HG02852 (cell line): ENCODE results near the gene PPP1CA.
A peak's percentile ranks its signal among the peaks of the same experiment; 100 is the strongest.

Experiments
- ATAC-seq: cut with Tn5 transposase; IDR thresholded peaks from one replicate; pipeline ENCODE4 v1.9.1; 2021; ENCODE audit warnings: mild to moderate bottlenecking, moderate library complexity; ENCODE audit not compliant: unreplicated experiment

PPP1CA gene

DNA sequence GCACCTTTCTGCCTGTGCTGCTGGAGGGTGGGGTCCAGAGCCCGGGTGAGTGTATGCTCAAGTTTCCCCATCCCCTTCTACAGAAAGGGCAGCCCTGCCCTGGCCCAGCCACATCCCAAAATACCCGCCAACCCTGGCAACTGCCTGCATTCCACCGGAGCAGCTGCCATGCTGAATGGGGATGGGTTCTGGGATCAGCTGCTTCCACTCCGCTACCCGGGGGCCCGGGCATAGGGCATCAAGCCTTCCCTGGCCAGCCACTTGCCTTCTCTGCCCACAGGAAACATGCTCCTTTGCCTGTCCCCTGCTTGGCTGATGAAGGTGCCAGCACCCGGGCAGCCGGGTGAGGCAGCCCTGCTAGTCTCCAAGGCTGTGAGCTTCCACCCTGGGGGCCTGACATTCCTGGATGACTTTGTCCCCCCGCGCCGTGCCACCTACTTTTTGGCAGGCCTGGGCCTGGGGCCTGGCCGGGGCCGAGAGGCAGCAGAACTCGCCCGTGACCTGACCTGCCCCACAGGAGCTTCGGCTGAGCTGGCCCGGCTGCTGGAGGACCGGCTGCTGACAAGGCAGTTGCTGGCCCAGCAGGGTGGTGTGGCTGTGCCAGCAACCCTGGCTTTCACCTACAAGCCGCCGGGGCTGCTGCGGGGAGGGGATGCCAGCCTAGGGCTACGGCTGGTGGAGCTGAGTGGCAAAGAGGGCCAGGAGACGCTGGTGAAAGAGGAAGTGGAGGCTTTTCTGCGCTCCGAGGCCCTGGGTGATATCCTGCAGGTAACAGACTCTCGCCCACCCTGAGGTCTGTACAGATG lies 17.0 kb upstream of the PPP1CA start:
- ATAC-seq, result no peak

DNA sequence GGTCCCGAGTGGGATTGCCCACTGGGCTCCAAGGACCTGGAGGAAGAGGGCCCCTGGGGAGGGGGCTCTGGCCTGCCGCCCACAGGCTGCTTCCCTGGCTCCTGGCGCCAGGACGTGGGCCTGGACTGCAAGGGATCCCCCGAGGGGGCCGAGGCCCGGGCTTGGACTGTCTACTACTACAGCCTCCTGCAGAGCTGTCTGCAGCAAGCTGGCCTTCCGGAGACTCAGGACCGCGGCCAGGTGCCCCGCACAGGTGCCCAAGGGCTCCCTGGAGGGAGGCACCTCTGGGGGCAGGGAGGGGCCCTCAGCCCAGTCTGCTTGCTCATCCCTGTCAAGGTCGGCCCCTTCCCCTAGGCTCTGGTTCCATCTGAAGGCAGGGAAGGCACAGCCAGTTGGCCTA lies 15.8 kb upstream of the PPP1CA start:
- ATAC-seq, result no peak

DNA sequence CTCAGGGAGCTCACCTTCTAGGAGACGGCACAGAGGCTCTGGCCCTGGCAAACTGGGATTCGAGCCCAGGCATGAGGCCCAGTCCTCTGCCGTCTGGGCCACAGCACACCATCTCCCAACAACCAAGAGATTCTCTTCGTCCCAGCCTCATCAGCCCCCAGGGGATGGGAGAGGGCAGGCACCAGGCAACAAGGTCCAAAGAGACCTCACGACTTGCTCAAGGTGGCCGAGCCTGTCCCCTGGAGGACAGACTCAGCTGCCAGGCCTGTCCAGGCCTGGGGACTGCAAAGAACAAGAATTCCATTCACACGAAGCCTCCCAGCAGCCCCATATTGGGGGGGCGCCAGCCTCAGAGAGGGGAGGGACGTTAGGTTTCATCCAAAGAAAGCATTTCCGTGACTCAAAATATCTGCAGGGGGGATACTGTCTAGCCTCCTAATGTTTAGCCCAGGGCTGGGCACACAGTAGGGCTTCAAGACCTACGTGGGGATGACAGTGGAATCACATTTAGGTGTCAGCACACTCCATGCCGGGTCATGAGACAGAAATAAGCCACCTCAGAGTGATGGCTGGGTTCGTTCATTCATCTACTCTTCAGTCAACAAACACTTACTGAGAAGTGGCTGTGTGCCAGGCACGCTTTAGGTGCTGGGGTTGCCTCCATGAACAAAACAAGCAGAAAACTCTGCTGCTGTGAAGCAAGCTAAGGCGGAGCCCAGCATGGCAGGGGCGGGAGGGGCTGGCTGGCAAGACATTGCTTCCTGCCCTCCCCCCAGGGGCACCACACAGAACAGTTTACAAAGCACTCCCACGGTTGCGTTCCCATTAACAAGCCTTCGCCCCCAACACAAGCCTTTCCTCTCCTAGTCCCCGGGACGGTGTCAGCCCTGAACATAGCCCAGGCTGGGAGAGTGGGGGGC lies 15.0 kb upstream of the PPP1CA start:
- ATAC-seq, result no peak

DNA sequence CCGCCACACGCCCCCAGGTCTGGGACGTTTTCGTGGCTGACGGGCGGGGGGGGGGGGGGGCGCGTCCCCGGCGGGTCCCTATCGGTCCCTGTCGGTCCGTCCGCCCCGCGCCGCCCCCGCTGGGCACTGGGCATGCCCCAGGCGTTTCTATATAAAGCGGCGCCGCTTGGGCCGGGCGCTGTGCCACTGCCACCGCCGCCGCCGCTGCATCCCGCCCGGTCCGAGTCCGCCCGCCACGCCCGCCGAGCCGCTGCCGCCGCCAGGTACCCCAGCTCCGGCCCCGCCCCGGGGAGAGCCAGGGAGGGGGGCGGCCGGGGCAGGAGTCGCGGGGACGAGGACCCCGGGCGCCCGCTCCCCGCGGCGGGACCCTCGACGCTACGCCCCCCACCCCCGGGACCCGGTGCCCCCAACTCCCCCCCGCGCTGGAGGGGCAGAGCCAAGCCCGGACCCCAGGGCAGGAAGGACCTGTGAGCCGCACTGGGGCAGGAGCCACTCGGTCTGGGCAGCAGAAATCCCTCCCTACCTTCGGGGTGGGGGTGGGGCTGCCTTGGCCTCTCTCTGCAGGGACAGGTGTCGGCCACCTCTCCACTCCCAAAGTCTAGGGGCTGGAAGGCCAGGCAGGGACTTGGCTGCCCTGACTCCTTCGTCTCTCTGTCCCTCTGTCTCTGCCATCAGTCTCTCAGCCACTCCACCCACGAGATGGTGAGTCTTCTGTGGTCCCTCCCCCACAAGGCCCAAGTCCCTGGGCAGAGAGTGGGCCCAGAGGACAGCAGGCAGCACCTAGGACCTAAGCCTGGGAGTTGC lies 14.0 kb upstream of the PPP1CA start, which contains the start of gene CARNS1:
Gene CARNS1 (plus strand): TSS at position 178 of the 804 bp plus-strand sequence. CDS start 522 bp downstream, at position 700.
- ATAC-seq, result no peak

DNA sequence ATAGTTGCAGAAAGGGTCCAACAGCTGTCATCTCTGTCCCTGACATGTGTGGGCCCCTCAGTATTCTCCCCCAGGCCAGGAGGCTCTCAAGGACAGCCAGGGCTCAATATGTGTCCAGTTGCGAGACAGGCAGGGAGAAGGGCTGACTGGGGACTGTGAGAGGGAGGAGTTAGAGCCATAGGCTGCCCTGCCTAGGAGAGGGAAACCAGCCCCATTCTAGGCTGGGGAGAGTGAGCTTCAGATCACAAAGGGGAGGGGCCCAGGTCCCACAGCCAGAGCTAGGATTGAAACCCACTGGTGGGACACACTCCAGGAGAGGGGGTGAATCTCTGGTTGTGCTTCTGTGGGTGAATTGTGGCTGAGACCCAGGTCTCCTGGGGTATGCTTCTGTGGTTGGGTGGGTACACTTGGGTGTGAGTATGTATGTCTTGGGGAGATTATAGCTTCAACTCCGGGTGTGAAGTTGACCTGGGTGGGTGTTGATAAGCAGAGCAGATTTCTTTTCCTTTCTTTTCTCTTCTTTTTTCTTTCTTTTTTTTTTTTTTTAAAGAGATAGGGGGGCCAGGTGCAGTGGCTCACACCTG lies 11.7 kb upstream of the PPP1CA start:
- no peak for ATAC-seq

DNA sequence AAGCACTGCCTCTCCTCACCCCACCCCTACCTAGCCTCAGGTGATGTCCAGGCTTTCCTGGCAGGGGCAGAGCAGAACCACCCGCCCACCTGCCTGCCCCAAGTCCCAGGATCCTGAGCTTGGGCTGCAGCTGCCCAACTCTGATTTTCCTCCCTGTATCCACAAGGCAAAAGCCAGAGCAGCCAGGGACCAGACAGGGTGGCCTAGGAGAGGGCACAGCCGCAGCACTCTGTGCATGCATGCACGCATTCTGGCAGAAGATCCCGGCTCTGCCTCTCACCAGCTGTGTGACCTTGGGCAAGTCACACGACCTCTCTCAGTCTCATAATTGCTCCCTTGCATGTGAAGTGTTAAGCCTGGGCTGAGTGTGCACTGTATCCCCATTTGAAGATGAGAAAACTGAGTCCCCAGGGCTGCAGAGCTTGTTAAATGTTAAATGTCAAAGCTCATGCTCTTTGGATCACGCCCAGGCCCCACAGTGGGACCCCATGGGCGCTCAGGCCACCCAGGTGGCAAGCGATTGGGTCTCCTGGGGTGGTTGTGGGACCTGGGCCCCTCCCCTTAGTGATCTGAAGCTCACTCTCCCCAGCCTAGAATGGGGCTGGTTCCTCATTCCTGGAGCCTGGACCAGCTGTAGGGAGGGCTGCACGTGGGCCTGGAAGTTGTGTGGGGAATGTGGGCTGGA lies 11.0 kb upstream of the PPP1CA start:
- ATAC-seq, result no peak

DNA sequence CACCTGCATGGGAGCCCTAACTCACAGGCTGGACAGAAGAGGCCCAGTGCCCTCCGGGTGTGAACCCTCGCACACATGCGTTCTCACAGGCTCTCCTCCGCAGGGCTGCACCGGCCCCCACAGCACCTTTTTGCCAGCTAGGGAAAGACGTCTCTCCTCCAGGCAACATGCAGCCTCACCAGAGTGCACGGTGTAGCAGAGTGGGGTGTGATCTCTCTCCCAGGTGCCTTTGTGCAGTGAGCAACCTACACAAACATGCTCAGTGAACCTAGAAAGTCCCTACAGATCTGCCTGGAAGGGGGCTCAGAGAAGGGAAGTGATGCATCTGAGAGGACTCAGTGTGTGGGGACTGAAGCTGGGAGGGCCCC lies 10.1 kb upstream of the PPP1CA start:
- no peak for ATAC-seq

DNA sequence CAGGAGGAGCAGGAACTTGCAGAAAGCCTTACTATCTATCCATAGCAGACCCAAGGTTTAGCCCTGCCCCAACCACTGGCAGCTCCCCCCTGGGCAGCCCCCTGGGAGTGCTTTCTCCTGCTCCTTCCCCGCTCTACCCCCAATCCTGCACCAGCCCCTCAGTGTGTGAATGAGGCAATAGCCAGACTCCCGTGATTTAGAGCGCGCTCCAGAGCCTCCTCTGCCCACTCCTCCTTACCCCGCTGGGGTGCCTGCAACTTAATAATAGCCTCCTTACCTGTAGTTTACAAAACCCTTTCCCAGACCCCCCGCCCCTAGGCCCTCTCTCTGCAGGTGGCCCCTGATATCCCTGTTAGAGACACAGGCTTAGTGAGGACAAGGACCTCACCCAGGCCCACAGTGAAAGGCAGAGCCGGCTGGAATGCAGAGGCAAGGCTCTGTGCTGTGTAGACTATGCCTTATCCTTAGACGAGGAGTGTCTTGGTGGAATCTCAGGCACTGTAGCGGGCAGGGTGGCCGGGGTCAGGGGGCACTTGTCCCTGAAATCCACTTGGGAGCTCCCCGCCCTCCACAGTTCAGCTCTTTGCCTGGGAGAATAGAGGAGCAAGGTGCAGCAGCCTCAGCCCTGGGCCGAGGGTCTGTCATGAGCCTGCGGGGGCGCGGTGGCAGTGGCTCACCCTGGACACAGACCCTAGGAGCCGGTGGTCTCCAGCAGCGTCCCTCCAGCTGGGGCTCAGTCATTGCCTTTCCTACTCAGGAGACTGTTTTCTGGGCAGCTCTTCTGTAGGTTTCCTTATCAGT lies 9.5 kb upstream of the PPP1CA start:
- no peak for ATAC-seq

DNA sequence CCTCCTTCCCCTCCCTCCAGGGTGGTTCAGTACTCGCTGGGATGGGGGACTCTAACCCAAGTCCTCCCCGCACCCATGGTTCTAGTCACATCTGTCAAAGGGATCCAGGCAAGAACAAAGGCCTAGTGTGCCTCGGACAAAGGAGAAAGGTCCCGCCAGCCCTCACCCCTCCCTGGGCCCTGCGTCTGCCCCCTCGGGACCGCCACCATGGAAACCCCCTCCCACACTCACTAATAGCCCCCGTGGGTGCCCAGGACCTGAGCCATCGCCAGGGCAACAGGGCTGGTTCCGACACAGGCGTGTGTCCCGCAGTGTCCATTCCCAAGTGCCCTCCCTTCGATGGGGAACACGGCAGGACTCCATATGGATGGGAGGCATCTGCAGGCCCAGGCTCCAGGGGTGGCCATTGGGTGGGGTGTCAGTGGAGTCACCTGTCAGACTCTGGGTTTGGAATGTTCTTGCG lies 8.7 kb upstream of the PPP1CA start:
- ATAC-seq, result no peak

DNA sequence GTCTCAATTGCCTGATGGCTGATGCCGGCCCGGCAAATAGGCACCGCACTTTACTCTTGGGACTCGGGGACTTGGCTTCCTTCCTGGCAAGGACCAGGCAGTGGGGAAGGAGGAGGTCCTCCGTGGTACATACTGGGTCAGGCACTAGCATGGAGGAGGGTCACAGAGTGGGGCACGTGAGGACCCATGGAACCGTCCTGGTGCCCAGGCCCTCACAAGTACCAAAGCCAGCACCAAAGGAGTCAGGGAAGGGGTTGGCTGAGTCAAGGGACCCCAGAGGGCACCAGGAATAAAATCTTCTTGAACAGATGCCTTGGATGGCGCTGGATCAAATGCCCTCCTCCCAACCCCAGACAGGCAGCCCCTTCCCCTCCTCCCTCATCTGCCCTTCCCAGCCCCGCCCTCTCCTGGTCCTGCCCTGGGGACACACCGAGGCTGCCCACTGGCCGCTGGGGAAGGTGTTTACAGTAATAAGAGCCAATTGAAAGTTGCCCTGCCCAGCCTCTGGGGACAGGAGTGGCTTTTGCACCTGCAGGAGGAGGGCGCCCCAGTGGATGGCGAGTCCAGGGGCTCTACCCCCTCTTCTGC lies 8.2 kb upstream of the PPP1CA start:
- no peak for ATAC-seq

DNA sequence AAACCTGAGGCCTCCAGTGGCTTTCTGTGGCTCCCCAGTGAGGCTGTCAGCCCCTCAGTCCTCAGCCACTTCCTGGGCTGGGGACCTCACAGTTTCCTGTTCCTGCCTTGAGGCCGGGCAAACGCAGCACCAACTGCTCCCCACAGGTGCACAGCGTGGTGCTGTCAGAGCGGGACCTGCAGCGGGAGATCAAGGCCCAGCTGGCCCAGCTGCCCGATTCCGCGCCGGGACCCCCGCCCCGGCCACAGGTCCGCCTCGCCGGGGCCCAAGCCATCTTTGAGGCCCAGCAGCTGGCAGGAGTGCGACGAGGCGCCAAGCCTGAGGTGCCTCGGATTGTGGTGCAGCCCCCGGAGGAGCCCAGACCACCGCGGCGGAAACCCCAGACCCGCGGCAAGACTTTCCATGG lies 7.6 kb upstream of the PPP1CA start:
- ATAC-seq, result peak; percentile 53

DNA sequence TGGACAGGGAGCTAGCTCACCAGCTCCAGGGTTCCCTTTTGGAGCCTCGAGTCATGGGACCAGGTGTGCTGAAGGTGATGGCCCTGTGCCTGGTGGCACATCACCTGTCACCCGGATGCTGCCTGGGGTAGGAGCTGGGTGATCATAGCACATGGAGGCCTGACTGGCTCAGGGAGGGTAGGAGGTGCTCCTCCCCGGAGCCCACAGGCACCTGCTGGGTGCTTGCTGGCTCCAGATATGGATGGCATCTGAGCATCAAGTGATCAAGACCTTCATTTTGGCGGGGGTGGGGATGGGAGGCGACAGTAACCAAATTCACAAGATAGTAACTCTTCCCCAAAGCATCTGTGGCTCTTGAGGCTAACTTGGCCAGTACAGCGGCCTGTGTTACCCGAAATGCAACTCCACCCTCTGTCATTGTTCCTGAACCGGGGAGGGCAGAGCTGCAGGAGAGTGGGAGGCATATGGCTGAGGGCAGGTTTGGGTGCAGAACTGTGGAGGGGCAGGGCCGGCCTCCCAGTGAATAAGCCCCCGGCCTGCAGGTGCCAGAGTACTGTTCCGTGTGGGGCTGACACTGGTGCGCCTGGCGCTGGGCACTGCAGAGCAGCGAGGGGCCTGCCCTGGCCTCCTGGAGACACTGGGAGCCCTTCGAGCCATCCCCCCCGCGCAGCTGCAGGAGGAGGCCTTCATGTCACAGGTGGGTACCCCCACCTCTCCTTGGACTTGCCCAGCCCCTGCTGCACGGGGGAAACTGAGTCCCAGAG lies 7.0 kb upstream of the PPP1CA start:
- peak; percentile 20 for ATAC-seq

DNA sequence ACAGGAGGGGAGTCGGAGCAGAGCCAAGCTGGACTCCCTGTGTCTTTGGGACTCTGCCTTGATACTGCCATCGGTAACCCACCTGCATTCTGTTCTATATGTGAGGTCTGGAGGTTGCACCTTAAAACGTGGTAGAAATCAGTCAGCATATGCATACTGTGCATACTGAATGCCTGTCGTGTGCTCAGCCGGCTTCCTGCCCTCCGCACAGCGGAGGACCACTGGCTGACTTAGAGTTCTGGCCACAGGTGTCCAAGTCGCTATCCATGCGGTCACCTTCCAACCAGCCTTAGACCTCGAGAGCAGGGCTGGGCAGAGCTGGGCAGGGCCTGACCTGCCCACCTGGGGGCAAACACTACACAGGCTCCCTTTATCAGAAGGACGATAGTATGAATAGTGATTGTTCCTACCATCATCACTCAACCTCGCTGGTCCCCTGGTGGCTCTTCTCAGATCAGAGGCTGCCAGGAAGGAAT lies 6.1 kb upstream of the PPP1CA start:
- no peak for ATAC-seq

DNA sequence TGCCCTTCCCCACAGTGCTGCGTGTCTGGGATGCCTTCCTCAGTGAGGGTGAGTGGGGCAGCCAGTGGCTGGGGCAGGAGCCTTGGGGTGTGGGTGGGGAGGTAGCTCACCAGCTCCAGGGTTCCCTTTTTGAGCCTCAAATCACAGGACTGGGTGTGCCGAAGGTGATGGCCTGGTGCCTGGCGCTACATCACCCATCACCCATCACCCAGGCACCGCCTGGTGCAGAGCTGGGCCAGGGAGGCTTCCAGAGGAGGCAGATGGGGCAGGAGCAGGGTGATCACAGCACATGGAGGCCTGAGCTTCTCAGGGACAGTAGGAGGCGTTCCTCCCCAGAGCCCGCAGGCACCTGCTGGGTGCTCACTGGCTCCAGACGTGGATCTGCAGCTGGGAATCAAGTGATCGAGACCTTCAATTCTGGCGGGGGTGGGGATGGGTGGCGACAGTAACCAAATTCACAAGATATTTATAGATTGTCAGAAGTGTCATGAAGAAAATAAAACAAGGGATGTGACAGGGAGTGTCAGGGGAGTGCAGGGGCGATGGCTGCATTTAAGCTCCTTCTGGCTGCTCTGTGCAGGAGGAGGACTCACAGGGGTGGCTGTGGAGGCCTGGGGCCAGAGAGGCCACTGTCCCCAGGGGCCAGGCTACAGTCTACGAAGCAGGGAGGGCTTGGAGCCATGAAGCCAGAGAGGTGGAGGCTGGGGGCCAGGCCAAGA lies 5.5 kb upstream of the PPP1CA start:
- ATAC-seq, result no peak

DNA sequence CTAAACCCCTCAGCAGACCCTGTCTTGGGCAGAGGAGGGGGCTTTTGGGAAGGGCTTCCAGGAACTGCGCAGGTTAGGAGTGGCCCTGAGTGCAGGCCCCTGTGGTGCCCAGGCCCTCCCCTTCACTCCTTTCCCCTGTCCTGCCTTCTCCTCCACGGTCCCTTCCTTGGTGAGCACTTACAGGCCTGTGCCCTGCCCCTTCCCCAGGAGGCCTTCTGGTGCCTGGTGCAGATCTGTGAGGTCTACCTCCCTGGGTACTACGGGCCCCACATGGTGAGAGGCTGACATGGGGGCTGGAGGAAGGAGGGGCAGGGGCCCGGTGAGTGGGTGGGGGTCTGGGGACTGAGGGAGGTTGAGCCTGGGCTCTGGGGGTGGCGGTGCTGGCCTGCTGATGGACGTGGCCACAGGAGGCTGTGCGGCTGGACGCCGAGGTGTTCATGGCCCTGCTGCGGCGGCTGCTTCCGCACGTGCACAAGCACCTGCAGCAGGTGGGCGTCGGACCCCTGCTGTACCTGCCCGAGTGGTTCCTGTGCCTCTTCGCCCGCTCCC lies 4.8 kb upstream of the PPP1CA start:
- ATAC-seq, result no peak

DNA sequence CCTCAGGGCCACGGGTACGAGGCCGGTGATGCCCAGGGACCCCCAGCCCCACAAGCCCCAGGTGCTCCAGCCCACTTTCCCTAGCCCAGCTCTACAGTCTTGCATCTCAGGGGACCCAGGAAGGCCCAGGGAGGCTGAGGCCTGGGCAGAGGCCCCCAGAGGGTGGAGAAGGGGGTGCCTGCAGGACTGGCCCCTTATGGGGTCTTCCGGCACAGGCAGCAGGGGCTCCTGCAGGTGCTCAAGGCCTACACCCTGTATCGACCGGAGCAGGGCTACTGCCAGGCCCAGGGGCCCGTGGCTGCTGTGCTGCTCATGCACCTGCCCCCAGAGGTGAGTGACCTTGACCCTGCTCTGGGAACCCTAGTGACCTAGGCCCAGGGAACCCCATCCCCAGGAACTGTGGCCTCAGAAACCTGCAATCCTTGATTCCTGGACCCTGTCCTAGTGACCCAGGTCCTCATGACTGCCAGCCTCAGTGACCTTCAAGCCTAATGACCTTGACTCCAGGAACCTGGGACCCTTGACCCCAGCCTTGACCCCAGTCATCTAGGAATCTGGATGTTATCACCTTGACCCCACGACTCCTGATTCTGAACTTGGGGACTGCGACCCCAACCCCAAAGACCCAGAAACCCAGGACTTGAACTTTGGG lies 4.2 kb upstream of the PPP1CA start:
- ATAC-seq, result no peak

DNA sequence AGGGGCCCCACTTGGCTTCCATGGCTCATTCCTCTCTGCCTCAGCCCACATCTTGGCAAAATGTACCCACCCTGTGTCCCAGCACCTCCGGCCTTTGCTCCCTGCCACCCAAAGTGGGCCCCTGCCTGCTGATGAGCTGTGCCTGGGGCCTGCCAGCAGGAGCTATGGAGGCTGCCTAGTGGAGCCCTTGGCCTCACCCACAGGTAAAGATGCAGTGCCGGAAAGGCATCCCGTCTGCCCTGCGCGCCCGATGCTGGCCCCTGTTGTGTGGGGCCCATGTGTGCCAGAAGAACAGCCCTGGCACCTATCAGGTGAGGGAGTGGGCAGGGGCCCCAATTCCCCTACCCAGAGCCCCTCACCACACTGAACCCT lies 3.5 kb upstream of the PPP1CA start:
- no peak for ATAC-seq
